ENCODE results near the gene GCFC2. TPM values are rescaled to one million over a fixed set of nuclear protein-coding genes. Genes with fewer than 3 reads are reported as not detected.
"Not testable (repeated sequence)": the region's sequence is repeated elsewhere in the genome, so short reads cannot be mapped to it uniquely, and the experiment has no call there.

Gene GCFC2
- total and polyA plus RNA-seq, 2 experiments from 2014 or later = 17.9 to 22.4 TPM

GRCh38 chr2:75680402-75680801, 30.3 kb downstream of the GCFC2 start:
- no peaks in the 10 kb centered on the region for H3K9me3 ChIP-seq (ENCODE audit: low read depth)
- no peaks in the 10 kb centered on the region for H3K4me1 ChIP-seq (ENCODE audit: low read depth)
- no peaks in the 10 kb centered on the region for H3K27me3 ChIP-seq
- no peak for DNase-seq (ENCODE audit: low read depth in 1 of 2, low spot score in 1 of 2)
- no peaks in the 10 kb centered on the region for H3K36me3 ChIP-seq
- no peak overlapping the region for H3K4me3 ChIP-seq
- H3K27ac ChIP-seq = no peak overlapping the region
- TF ChIP-seq CTCF (IDR thresholded peaks at IDR 0.05; ENCODE audit: low read depth, low read length) = no peak

- Histone ChIP-seq H3K27ac (no peak overlapping the region), H3K4me3 (no peak overlapping the region), H3K27me3 (no peaks in the 10 kb centered on the region), H3K4me1 (ENCODE audit: low read depth) (no peaks in the 10 kb centered on the region), H3K36me3 (no peaks in the 10 kb centered on the region), H3K9me3 (ENCODE audit: low read depth) (no peaks in the 10 kb centered on the region)
- no peak for TF ChIP-seq CTCF (IDR thresholded peaks at IDR 0.05; ENCODE audit: low read depth, low read length)
- no peak for DNase-seq (ENCODE audit: low read depth in 1 of 2, low spot score in 1 of 2)
Measured at GRCh38 chr2:75679556-75679955, 31.2 kb downstream of the GCFC2 start.

- no peak for TF ChIP-seq CTCF (IDR thresholded peaks at IDR 0.05; ENCODE audit: low read depth, low read length)
- no peak for DNase-seq (ENCODE audit: low read depth in 1 of 2, low spot score in 1 of 2)
Measured at GRCh38 chr2:75676464-75676863, 34.3 kb downstream of the GCFC2 start.

GRCh38 chr2:75675908-75676307, 34.8 kb downstream of the GCFC2 start:
- Histone ChIP-seq H3K36me3 (peaks cover 5% of the 10 kb centered on the region), H3K27ac (no peak overlapping the region), H3K27me3 (no peaks in the 10 kb centered on the region), H3K9me3 (ENCODE audit: low read depth) (no peaks in the 10 kb centered on the region), H3K4me3 (no peak overlapping the region), H3K4me1 (ENCODE audit: low read depth) (no peaks in the 10 kb centered on the region)
- no peak for DNase-seq (ENCODE audit: low read depth in 1 of 2, low spot score in 1 of 2)
- no peak for TF ChIP-seq CTCF (IDR thresholded peaks at IDR 0.05; ENCODE audit: low read depth, low read length)

More at GRCh38 chr2:75676464-75676863, 34.3 kb downstream of the GCFC2 start:
- no peak overlapping the region for H3K4me3 ChIP-seq
- H3K27me3 ChIP-seq = no peaks in the 10 kb centered on the region
- H3K27ac ChIP-seq = no peak overlapping the region
- H3K9me3 ChIP-seq (ENCODE audit: low read depth) = no peaks in the 10 kb centered on the region
- no peaks in the 10 kb centered on the region for H3K4me1 ChIP-seq (ENCODE audit: low read depth)
- H3K36me3 ChIP-seq = peaks cover 5% of the 10 kb centered on the region

- not testable (repeated sequence) for H3K27ac ChIP-seq; DNase-seq (ENCODE audit: low read depth in 1 of 2, low spot score in 1 of 2); H3K9me3 ChIP-seq (ENCODE audit: low read depth); H3K27me3 ChIP-seq; H3K36me3 ChIP-seq; H3K4me1 ChIP-seq (ENCODE audit: low read depth); H3K4me3 ChIP-seq
Measured at GRCh38 chr2:75675423-75675822, 35.3 kb downstream of the GCFC2 start.

- DNase-seq (ENCODE audit: low read depth in 1 of 2, low spot score in 1 of 2) = peak in 1 of 2 donors; percentile 15
- Histone ChIP-seq H3K9me3 (ENCODE audit: low read depth) (no peaks in the 10 kb centered on the region), H3K4me1 (ENCODE audit: low read depth) (no peaks in the 10 kb centered on the region), H3K27ac (peak overlapping the region; percentile 66), H3K4me3 (no peak overlapping the region), H3K27me3 (no peaks in the 10 kb centered on the region), H3K36me3 (peaks cover 20% of the 10 kb centered on the region)
- no peak for TF ChIP-seq CTCF (IDR thresholded peaks at IDR 0.05; ENCODE audit: low read depth, low read length)
Measured at GRCh38 chr2:75667884-75668283, 42.8 kb downstream of the GCFC2 start.

Measured in cardiac muscle cell (in vitro differentiated cells and primary cell).